ENCODE results near the gene PRKAA2.

DNA sequence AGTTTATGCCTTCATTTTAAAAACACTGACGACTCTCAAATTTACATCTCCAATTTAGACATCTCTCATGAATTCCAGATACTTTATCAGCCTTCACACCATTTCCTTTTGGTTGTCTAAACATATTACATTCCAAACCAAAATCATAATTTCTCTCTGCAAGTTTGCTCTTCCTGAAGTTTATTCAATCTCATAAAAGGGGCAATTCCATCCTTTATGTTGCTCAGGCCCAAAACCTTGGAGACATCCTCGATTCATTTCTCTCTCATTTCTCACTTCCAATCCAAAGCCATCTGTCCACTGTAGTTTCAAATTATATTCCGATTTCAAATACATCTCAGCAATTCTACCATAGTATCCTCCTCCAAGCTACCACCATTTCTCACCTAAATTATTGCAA, 100.1 kb downstream of the PRKAA2 start:
- TF ChIP-seq, protein P1, sequence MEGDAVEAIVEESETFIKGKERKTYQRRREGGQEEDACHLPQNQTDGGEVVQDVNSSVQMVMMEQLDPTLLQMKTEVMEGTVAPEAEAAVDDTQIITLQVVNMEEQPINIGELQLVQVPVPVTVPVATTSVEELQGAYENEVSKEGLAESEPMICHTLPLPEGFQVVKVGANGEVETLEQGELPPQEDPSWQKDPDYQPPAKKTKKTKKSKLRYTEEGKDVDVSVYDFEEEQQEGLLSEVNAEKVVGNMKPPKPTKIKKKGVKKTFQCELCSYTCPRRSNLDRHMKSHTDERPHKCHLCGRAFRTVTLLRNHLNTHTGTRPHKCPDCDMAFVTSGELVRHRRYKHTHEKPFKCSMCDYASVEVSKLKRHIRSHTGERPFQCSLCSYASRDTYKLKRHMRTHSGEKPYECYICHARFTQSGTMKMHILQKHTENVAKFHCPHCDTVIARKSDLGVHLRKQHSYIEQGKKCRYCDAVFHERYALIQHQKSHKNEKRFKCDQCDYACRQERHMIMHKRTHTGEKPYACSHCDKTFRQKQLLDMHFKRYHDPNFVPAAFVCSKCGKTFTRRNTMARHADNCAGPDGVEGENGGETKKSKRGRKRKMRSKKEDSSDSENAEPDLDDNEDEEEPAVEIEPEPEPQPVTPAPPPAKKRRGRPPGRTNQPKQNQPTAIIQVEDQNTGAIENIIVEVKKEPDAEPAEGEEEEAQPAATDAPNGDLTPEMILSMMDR (conservative IDR thresholded peaks at IDR 0.05; ENCODE audit: low read length) = no peak
- no peak for TF ChIP-seq EZH2phosphoT487 (IDR thresholded peaks at IDR 0.05; ENCODE audit: borderline replicate concordance, low read depth, low read length)

Data from OCI-LY7 (cell line).